Activated CD4-positive, alpha-beta T cell treated with anti-CD3 and anti-CD28 coated beads, Interleukin-2, Interleukin-4, amounts not matched to agents 100 ng/mL and 50 ng/mL, durations not matched to agents 16 hours and 8 hours (primary cell): ENCODE measurements around the gene ADCY5.

Source experiments
- DNase-seq: peaks from one replicate; pipeline ENCODE4 v3.0.0-alpha.2; 2020; ENCODE audit warnings: low spot score

ADCY5 gene

GRCh38 chr3:123367467-123368154 is 81.3 kb downstream of the ADCY5 start:
- DNase-seq = no peak

DNA sequence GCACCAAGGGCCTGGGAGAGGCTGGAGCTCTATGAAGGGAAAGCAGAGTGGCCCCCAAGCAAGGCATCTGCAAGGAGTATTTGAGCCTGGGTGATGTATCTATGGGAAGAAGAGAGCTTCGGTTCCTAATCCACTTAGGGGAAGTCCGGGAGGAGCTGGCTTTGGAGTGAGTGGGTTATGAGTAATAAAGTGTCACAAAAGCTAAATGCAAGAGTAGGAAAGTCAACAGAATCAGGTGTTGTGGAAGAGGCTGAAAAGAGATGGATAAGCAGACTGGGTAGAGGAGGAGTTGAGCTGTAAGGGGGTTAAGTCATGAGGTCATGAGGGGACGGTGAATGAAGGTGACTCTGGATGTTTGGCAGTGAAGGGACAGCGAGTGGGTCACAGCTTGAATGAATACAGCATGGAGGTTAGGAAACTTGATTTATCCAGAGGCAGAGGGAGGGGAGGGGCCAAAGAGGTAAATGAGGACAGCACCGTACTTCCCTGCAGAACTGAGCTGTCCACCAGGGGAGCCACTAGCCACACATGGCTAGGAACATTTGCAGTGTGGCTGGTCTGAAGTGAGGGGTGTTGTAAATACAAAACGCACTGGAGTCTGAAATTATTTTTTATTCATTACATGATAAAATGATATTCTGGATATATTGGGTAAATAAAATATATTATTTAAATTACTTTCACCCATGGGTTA is 83.3 kb downstream of the ADCY5 start:
- no peak for DNase-seq

GRCh38 chr3:123361071-123361470 is 87.8 kb downstream of the ADCY5 start:
- DNase-seq = no peak

DNA sequence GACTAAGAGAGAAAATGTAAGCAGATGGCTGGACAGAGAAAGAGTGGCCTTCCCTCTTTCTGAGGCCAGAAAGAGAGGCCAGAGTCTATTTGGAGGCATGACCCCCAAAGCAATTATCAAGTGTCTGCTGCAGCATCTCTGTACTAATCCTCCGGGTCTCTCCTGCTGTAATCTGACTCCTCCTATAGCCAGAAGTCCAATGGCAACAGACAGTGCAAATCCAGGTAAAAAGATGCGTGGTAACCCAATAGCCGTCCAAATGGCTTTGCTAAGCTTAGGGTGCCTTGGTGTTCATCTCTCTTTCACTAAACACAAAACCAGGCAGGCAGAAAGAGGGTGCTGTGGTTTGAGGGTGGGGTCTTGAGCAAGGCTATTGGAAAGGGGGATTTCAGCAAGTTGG is 91.6 kb downstream of the ADCY5 start:
- no peak for DNase-seq

DNA sequence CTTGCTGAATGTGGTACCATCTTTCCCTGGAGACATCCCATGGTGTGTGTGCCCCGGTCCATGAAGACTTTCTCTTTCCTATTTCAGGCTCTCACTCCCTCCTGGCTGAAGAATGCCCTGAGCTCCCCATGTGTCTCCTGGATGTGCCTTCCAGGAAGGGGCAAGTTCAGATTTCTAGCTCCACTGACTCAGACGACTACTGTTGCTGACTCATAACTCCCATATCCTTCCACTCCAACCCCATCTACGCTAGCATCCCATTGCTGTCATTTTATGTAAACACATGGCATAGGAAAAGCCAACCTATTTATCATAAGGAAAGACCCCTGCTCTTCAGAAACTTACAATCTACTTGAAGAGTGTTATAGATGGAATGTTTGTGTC is 95.0 kb downstream of the ADCY5 start:
- DNase-seq = no peak

GRCh38 chr3:123353227-123353849 is 95.6 kb downstream of the ADCY5 start:
- DNase-seq = no peak

DNA sequence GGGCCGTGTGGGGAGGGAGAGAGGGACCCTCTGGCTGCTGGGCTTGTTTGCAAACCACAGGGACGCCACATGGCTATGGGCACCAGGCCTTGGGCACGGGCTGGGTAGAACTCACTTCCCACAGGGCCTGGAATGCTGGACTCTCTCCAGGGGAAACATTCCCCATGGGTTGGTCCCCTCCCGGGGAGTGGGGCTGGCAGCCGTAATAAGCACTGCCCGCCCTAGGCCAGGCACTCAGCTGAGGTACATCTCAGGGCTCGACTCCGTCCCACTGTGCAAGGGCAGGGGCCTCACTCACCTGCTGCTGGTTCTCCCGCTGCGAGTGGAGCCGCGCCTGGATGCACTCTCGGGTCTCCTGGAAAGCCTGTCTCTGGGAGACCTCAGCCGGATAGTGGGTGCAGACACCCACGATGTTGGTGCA is 96.7 kb downstream of the ADCY5 start:
- no peak for DNase-seq

GRCh38 chr3:123351501-123351900 is 97.4 kb downstream of the ADCY5 start:
- no peak for DNase-seq

- no peak for DNase-seq
Measured at GRCh38 chr3:123350971-123351370, 97.9 kb downstream of the ADCY5 start.

DNA sequence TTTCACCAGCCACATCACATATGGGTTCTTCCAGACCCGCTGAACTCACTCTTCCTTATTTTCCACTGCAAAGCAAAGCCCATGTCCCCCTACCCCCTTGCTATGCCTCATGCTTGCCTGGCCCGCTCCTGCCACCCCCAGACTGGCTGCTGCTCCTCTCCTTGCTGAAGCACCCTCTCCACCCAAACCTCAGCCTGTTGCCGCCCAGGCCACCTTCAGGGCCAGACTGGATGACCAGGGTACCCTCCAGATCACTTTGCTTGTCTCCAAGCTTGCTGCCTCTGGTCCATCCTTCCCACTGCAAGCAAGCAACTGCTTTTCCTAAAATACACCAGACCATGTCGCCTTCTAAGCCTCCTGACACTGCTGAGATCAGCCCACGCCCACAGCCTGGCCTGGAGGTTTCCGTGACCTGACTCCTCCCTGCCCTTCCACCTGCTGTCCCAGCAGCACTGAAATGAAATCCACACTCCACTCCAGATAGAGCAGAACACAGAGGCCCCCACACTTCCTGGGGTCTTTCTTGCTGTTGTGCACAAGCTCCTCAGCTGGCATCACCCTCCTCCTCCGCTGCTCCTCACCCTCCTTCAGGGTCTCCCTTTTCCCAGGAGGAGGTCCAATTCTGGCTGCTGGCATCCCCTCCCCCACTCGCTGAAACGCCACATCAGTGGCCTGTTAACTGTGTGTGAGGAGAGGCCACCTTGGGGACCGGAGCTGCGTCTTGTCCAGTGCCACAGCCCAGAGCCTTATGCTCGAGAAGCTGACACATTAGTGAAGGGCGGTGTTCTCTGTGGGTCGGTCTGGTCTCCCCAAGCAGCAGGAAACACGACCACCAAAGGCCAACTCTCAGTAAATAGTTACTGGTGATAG is 99.1 kb downstream of the ADCY5 start:
- no peak for DNase-seq

- no peak for DNase-seq
Measured at GRCh38 chr3:123349201-123349535, 99.7 kb downstream of the ADCY5 start.

- no peak for DNase-seq
Measured at GRCh38 chr3:123348471-123349200, 100.3 kb downstream of the ADCY5 start.

DNA sequence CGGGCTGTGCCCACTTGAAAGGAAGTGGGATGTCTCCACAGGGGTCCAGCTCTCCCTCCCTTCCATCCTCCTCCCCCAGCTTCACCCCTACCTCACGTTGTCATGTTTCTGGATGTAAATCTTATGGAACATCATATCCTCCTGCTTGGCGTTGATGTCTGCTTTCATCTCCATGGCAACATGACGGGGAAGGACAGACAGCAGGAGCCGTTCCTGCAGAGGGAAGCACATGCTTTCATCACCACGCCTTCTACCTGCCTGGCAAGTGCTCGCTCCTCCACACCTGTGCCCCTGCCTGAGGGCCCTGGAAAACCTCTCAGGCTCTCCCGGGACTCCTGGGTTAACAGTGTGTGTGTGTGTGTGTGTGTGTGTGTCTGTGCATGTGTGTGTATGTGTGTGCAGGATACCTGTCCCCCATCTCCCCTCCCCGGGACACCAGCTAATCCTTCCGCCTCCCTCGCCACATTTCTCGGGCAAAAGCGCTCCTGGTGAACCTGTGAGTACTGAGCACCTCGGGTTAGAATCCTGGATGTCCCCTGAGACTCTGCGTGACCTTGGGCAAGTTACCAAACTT is 101.1 kb downstream of the ADCY5 start:
- no peak for DNase-seq

DNA sequence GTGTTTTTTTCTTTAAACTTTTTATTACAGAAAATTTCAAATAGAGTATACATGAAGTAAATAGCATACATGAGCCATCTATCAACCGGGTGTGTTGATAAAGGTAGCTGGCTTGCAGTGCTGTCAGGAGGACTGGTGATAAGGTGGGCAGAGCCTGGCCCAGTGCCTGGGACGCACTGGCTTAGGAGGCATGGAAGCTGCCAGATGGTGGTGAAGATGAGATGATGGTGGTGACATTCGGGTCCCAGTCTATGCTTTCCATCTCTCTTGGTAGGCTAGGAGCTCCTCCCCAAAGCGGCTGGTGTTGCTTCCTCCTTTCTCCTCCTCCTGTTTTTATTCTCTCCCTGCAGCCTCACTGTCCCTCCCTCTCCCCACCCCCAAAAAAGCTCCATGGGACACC is 101.7 kb downstream of the ADCY5 start:
- DNase-seq = no peak

DNA sequence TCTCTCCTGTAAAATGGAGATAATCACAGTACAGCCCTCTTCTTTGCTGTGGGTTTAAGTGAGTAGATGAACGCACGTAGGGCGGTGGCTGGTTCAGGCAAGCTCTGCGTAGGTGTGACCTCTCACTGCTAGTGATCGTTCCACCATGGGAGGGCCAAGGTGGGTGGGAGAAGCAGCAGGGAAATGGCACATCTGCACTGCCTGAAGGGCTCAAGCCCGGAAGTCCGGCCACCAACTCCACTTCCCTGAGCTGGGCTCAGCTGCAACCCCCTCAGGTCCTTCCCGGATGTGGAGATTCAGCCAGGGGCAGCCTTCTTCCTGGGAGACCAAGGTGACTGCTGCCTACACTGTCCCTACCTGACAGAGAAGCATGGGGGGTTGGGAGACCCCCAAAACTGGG is 102.9 kb downstream of the ADCY5 start:
- DNase-seq = no peak

DNA sequence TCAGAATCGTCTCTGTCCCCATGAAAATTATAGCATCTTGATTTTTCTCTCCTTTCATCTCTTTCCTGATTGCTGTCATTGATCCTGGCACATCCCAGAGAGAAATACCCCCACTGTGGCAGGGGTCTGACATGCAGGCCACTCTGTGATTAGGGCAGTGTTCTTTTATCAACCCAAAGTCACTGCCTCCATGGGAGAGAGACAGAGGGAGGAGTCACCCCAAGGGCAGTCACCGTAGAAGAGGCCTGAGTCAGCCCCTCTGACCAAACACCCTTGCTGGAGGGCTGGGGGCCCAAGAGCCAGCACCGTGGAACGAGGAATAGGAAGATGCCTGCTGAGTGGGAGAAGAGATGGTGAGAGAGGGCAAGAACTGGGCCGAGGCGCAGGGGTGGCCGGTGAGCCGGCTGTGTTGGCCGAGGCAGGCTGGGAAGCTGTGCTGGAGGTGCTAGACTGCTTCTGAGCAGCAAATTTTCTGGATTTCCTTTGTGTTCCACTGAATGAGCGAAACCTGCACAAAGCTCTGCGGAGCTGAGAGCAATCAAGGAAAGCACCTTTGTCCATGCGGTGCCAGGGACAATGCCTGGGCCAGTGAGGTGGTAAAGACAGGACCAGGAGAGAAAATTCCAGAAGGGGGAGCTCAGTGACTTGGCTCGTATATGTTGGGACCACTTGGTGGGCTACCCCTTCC is 103.8 kb downstream of the ADCY5 start:
- no peak for DNase-seq

- no peak for DNase-seq
Measured at GRCh38 chr3:123344175-123344906, 104.5 kb downstream of the ADCY5 start.

DNA sequence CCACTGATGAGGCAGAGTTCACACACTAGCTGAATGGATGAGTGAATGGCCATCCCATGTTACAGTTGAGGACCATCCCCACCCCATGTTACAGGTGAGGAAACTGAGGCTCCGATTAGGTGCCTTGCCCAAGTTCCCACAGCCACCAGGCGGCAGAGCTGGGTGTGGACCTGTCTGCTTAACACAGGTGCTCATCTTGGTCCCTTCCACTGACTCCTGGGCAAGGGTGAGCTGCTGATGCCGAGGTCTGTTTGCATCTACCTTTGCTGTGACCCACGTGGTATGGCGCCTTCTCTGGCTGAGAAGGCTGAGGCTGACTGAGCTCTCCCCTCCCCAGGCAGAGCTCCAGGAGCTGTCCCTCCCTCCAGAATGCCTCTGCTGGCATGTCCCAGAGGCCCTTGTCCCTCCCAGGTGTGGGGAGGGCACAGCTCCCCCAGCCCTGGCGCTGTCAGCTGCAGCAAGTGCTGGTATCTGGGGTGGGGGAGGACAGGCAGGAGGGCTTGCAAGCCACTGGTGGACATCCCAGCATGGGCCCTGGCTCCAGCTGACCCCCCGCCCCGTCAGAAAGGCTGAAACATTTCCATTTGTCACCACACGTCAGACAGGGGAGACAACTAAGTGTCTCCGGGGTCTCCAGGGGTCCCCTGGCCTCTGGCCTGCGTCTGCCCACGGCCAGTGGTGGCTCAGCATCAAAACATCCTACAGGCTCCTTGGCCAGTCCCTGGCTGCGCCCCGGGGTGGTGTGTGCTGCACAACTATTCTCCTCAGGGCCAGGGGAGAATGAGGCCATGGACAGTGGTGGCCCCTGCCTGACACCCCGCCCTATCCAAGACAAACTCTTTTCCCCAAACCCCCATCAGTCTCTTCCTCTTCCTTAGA is 105.4 kb downstream of the ADCY5 start:
- DNase-seq = no peak

DNA sequence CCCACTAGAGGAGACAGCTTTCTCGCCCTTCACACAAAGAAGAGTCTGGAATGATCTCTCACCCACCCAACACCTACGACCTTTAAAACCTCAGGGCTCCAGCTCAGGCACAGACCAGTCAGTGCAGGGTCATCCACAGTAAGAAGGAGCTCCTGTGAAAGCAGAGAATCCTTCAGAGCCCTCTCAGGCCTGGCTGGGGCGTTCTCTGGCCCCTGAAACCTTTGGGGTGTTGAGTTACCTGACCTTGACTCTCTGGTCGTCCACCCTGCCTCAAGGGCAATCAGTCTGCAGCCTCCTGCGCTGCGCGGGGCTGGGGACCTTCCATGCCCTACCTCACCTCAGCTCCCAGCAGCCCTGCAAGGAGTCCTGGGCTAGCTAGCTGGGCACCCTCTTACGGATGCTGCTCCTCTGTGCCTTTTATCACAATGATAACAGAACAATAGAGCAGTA is 106.2 kb downstream of the ADCY5 start:
- DNase-seq = no peak
